Measurements from ENCODE around the gene MTMR11. TPM values are rescaled to one million over a fixed set of nuclear protein-coding genes. Genes with fewer than 3 reads are reported as not detected.
"Not testable (repeated sequence)": the region's sequence is repeated elsewhere in the genome, so short reads cannot be mapped to it uniquely, and the experiment has no call there.

The MTMR11 gene
- total RNA-seq, 2 donors from 2014 or later = 6.9 to 9.2 TPM

- Mint-ChIP-seq H3K4me1 (ENCODE audit: low read depth) (peaks cover 16% of the 10 kb centered on the region), H3K4me3 (no peak overlapping the region), H3K27me3 (ENCODE audit: low read depth) (no peaks in the 10 kb centered on the region), H3K9me3 (no peaks in the 10 kb centered on the region), H3K36me3 (ENCODE audit: insufficient read depth in 2 of 2) (peaks cover 18 to 30% of the 10 kb centered on the region in 2 donors), H3K27ac (peak overlapping the region; percentile 72)
- DNase-seq = peak; percentile 36 to 42
- peak; percentile 65 to 67 for ATAC-seq (replicated peaks in 1 of 2)
These were observed 25.5 kb upstream of the MTMR11 start for GRCh38 chr1:149962039-149962647.

DNA sequence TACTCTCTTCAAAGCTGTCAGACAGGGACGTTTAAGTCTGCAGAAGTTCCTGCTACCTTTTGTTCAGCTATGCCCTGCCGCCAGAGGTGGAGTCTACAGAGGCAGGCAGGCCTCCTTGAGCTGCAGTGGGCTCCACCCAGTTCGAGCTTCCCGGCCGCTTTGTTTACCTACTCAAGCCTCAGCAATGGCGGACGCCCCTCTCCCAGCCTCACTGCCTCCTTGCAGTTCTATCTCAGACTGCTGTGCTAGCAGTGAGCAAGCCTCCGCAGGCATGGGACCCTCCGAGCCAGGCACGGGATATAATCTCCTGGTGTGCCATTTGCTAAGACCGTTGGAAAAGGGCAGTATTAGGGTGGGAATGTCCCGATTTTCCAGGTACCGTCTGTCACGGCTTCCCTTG lies 20.9 kb upstream of the MTMR11 start:
- not testable (repeated sequence) for H3K4me3 Mint-ChIP-seq; H3K27me3 Mint-ChIP-seq (ENCODE audit: low read depth); H3K4me1 Mint-ChIP-seq (ENCODE audit: low read depth); H3K9me3 Mint-ChIP-seq; H3K27ac Mint-ChIP-seq; ATAC-seq (replicated peaks in 1 of 2); DNase-seq
- peaks cover 18 to 40% of the 10 kb centered on the region in 2 donors for H3K36me3 Mint-ChIP-seq (ENCODE audit: insufficient read depth in 2 of 2)

GRCh38 chr1:149949911-149950310 lies 13.2 kb upstream of the MTMR11 start:
- no peak overlapping the region for H3K4me3 Mint-ChIP-seq
- ATAC-seq (replicated peaks in 1 of 2) (no peak), DNase-seq (no peak)
- no peaks in the 10 kb centered on the region for H3K9me3 Mint-ChIP-seq
- H3K36me3 Mint-ChIP-seq (ENCODE audit: insufficient read depth in 2 of 2) = peaks cover 2 to 18% of the 10 kb centered on the region in 2 donors
- peak overlapping the region; percentile 11 for H3K27ac Mint-ChIP-seq
- no peaks in the 10 kb centered on the region for H3K27me3 Mint-ChIP-seq (ENCODE audit: low read depth)
- H3K4me1 Mint-ChIP-seq (ENCODE audit: low read depth) = no peaks in the 10 kb centered on the region

DNA sequence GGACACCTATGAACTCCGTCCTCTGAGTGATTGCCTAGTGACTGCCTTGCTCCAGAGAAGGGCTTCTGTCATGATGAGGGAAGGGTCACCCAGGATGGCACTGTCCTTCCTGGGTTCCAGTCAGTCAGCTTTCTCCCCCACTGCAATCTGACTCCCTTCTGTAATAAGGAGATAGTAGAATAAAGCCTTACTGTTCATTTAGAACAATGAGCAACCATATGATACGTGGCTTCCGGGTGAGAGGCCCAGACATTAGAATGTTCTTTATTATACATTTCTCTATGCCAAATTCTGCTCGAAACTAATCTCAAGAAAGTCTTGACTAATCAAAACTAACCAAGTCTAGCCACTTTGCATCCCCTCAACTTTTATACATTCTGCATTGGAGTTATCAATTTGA lies 8.5 kb upstream of the MTMR11 start:
- peaks cover 10% of the 10 kb centered on the region for H3K4me1 Mint-ChIP-seq (ENCODE audit: low read depth)
- H3K9me3 Mint-ChIP-seq = no peaks in the 10 kb centered on the region
- no peaks in the 10 kb centered on the region for H3K27me3 Mint-ChIP-seq (ENCODE audit: low read depth)
- no peak overlapping the region for H3K27ac Mint-ChIP-seq
- peaks cover 0 to 10% of the 10 kb centered on the region in 2 donors for H3K36me3 Mint-ChIP-seq (ENCODE audit: insufficient read depth in 2 of 2)
- DNase-seq (no peak), ATAC-seq (replicated peaks in 1 of 2) (no peak)
- no peak overlapping the region for H3K4me3 Mint-ChIP-seq

DNA sequence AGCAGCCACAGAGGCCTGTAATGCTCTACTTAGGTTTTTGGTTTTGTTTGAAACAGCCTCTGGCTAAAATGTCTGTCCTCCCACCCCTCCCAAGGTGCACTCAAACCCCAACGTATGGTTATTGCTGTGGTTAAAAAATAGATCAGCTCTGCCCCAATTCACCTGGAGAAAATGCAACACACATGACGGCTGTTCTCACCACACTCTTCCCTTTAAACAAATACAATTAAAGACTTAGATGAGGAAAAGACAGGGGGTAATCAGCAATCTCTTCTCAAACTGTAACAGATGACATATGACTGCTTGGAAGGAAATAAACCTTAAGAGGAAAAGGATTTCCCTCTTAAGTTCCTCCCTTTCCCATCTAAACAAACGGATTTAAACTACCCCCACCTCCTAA lies 6.2 kb upstream of the MTMR11 start:
- Mint-ChIP-seq H3K4me1 (ENCODE audit: low read depth) (peaks cover 31% of the 10 kb centered on the region), H3K4me3 (no peak overlapping the region), H3K36me3 (ENCODE audit: insufficient read depth in 2 of 2) (peaks cover 0 to 10% of the 10 kb centered on the region in 2 donors), H3K27ac (peak overlapping the region; percentile 20), H3K9me3 (no peaks in the 10 kb centered on the region), H3K27me3 (ENCODE audit: low read depth) (no peaks in the 10 kb centered on the region)
- no peak for DNase-seq
- no peak for ATAC-seq (replicated peaks in 1 of 2)

DNA sequence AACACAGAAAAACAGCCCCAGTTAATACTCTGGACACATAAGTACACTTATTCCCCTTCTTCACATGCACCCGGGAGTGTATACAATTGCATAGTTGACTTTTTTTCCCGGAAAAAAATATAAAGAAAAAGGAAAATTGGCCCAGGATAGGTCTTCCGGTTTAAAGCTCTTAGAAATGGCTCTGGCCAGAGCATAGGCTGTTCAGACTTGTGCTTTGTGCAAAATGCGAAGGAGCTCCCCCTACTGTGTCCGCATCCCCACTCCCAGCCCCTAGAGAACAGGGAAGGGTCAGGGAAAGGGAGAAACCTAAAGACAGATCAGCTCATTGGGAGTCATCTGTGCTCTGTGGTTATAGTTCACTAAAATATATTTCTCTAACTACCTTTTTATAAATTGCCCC lies 5.5 kb upstream of the MTMR11 start:
- Mint-ChIP-seq H3K27ac (no peak overlapping the region), H3K9me3 (no peaks in the 10 kb centered on the region), H3K4me1 (ENCODE audit: low read depth) (peaks cover 37% of the 10 kb centered on the region), H3K27me3 (ENCODE audit: low read depth) (no peaks in the 10 kb centered on the region), H3K4me3 (no peak overlapping the region), H3K36me3 (ENCODE audit: insufficient read depth in 2 of 2) (peaks cover 0 to 6% of the 10 kb centered on the region in 2 donors)
- DNase-seq = no peak
- ATAC-seq (replicated peaks in 1 of 2) = no peak

- ATAC-seq (replicated peaks in 1 of 2) (no peak), DNase-seq (no peak)
- Mint-ChIP-seq H3K27me3 (ENCODE audit: low read depth) (no peaks in the 10 kb centered on the region), H3K36me3 (ENCODE audit: insufficient read depth in 2 of 2) (peaks cover 0 to 3% of the 10 kb centered on the region in 2 donors), H3K27ac (peak overlapping the region; percentile 38), H3K4me3 (no peak overlapping the region), H3K9me3 (no peaks in the 10 kb centered on the region), H3K4me1 (ENCODE audit: low read depth) (peaks cover 43% of the 10 kb centered on the region)
These were observed 3.7 kb upstream of the MTMR11 start for GRCh38 chr1:149940427-149940826.

DNA sequence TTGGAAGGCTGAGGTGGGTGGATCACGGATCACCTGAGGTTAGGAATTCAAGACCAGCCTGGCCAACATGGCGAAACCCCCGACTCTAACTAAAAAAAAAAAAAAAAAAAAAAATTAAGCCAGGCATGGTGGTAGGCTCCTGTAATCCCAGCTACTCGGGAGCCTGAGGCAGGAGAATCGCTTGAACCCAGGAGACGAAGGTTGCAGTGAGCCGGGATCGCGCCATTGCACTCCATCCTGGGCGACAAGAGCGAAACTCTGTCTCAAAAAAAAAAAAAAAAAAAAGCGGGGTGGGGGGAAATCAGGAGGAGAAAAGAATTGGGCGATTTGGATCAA lies 2.0 kb upstream of the MTMR11 start:
- not testable (repeated sequence) for DNase-seq; H3K27ac Mint-ChIP-seq; H3K27me3 Mint-ChIP-seq (ENCODE audit: low read depth); H3K9me3 Mint-ChIP-seq; H3K36me3 Mint-ChIP-seq (ENCODE audit: insufficient read depth in 2 of 2); ATAC-seq (replicated peaks in 1 of 2)
- Mint-ChIP-seq H3K4me3 (peak overlapping the region; percentile 58 to 69), H3K4me1 (ENCODE audit: low read depth) (peaks cover 41% of the 10 kb centered on the region)

DNA sequence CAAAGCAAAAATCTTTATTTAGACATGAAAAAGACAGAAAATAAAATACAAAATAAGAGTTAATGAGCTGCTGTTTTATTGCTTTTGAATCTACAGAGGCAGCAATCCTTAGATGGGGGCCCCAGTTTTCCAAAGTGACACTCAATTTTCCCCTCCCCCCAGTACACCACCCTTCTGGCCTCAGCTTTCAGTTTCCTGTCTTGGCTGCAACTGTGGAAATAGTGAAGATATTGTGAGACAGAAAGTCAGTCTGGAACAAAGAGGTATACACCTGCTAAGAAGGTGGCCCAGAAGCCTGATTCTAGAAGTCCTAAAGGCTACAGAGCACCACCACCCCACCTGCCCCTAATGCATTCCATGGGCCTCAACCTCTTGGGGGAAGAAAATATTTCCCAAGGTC lies 1.1 kb upstream of the MTMR11 start:
- Mint-ChIP-seq H3K36me3 (ENCODE audit: insufficient read depth in 2 of 2) (no peaks in the 10 kb centered on the region), H3K27ac (peak overlapping the region; percentile 7), H3K4me3 (peak overlapping the region; percentile 61 to 67), H3K27me3 (ENCODE audit: low read depth) (no peaks in the 10 kb centered on the region), H3K9me3 (no peaks in the 10 kb centered on the region), H3K4me1 (ENCODE audit: low read depth) (peaks cover 35% of the 10 kb centered on the region)
- ATAC-seq (replicated peaks in 1 of 2) (peak in 1 of 2 donors; percentile 28), DNase-seq (no peak)

DNA sequence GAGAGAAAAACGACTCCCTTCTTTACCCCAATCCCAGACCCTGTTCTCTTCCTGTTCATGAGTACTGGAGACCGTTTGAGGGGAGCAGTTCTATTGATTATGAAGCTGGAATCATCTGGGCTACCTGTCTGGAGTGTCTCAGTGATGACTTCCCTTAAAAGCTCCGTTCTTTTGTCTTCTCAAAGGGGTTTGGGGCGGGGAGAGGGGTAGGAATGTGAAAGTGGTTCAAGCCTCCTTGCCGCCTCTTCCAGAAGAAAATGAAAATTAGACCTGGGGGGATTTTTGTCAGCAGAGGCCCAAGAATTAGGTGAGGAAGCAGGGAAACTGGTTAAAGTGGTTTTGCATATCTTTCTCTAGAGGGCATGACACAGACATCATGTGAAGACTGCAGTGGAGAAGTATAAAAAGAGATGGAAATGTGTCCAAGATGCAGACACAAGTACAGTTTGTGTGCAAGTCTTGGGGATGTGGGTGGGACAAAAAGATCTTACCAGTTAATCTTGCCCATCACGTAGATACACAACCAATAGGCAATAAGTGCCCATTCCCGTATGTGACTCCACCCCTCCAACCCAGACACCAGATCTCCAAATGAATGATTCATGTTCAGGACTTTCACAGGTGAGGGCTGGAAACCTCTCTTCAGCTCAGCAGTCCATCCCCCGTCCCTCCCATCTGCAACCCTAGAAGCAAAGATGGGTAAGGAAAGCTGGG lies 470 bp upstream of the MTMR11 start:
- Mint-ChIP-seq H3K27me3 (ENCODE audit: low read depth) (no peaks in the 10 kb centered on the region), H3K36me3 (ENCODE audit: insufficient read depth in 2 of 2) (no peaks in the 10 kb centered on the region), H3K9me3 (no peaks in the 10 kb centered on the region), H3K4me3 (peak overlapping the region; percentile 61 to 67), H3K27ac (peak overlapping the region; percentile 7), H3K4me1 (ENCODE audit: low read depth) (peaks cover 35% of the 10 kb centered on the region)
- DNase-seq (no peak), ATAC-seq (replicated peaks in 1 of 2) (no peak)

DNA sequence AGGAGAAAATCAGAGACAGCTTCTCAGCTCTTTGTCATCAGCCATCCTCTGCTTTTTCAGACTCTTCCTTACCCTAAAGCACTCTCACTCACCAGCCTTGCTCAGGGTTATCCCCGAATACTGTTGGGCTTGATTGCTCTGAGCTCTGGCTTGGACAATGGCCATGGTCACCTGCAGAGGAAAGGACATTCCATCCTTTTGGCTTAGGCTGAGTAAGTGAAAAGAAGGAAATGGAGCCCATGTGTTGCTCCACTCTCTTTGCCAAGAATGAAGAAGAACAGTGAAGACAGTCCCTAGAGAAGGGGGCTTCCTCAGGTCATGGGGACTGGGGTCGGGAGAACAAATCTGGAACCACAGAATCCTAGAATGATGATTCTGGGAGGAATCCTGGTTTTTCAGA lies 2.3 kb downstream of the MTMR11 start:
- H3K9me3 Mint-ChIP-seq = no peaks in the 10 kb centered on the region
- no peak overlapping the region for H3K27ac Mint-ChIP-seq
- H3K4me1 Mint-ChIP-seq (ENCODE audit: low read depth) = peaks cover 42% of the 10 kb centered on the region
- H3K4me3 Mint-ChIP-seq = no peak overlapping the region
- no peak for ATAC-seq (replicated peaks in 1 of 2)
- H3K36me3 Mint-ChIP-seq (ENCODE audit: insufficient read depth in 2 of 2) = no peaks in the 10 kb centered on the region
- no peaks in the 10 kb centered on the region for H3K27me3 Mint-ChIP-seq (ENCODE audit: low read depth)
- no peak for DNase-seq

GRCh38 chr1:149933208-149933607 lies 3.5 kb downstream of the MTMR11 start:
- H3K27me3 Mint-ChIP-seq (ENCODE audit: low read depth) = no peaks in the 10 kb centered on the region
- no peak overlapping the region for H3K4me3 Mint-ChIP-seq
- H3K9me3 Mint-ChIP-seq = no peaks in the 10 kb centered on the region
- H3K27ac Mint-ChIP-seq = no peak overlapping the region
- H3K36me3 Mint-ChIP-seq (ENCODE audit: insufficient read depth in 2 of 2) = no peaks in the 10 kb centered on the region
- DNase-seq = no peak
- no peak for ATAC-seq (replicated peaks in 1 of 2)
- peaks cover 38% of the 10 kb centered on the region for H3K4me1 Mint-ChIP-seq (ENCODE audit: low read depth)

DNA sequence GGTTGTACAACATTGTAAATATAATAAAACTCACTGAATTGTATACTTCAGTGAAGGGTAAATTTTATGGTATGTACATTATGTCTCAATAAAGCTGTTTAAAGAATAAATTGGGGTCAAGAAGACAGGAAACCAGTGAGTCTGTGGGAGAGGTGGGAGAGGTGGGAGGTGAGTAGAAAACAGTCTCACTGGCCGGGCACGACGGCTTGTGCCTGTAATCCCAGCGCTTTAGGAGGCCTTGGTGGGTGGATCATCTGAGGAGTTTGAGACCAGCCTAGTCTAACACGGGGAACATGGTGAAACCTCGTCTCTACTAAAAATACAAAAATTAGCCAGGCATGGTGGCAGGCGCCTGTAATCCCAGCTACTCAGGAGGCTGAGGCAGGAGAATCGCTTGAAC lies 4.2 kb downstream of the MTMR11 start:
- H3K4me3 Mint-ChIP-seq = no peak overlapping the region
- no peaks in the 10 kb centered on the region for H3K27me3 Mint-ChIP-seq (ENCODE audit: low read depth)
- ATAC-seq (replicated peaks in 1 of 2) = no peak
- H3K4me1 Mint-ChIP-seq (ENCODE audit: low read depth) = peaks cover 33% of the 10 kb centered on the region
- no peak for DNase-seq
- no peak overlapping the region for H3K27ac Mint-ChIP-seq
- peaks cover 0 to 3% of the 10 kb centered on the region in 2 donors for H3K36me3 Mint-ChIP-seq (ENCODE audit: insufficient read depth in 2 of 2)
- no peaks in the 10 kb centered on the region for H3K9me3 Mint-ChIP-seq

All from activated T-cell treated with anti-CD3 and anti-CD28 coated beads, Interleukin-2, amount 50 U/mL, for 72 hours (primary cell).